Measurements from ENCODE around the gene ARHGAP30. TPM values are rescaled to one million over a fixed set of nuclear protein-coding genes. Genes with fewer than 3 reads are reported as not detected.
A peak's percentile ranks its signal among the peaks of the same experiment; 100 is the strongest.

The ARHGAP30 gene
- total and polyA plus RNA-seq, 2 donors: 40.8 to 65.7 TPM

GRCh38 chr1:161079436-161080110 lies 9.9 kb upstream of the ARHGAP30 start:
- no peak overlapping the region for H3K4me3 ChIP-seq (ENCODE audit: low read length in 2 of 2)
- no peak for DNase-seq (ENCODE audit: low read depth in 6 of 9, low spot score in 9 of 9)
- 84% methylated on average over 41 of the region's 41 CpGs for WGBS
- peaks cover 0 to 6% of the 10 kb centered on the region in 2 donors for H3K27me3 ChIP-seq (ENCODE audit: control insufficient read depth in 2 of 2, insufficient read depth in 1 of 2, low read length in 1 of 2)
- no peaks in the 10 kb centered on the region for H3K36me3 ChIP-seq (ENCODE audit: control insufficient read depth in 2 of 2, insufficient read depth in 2 of 2, low read length in 1 of 2)
- no peaks in the 10 kb centered on the region for H3K9me3 ChIP-seq (ENCODE audit: control insufficient read depth in 2 of 2, insufficient read depth in 1 of 2, low read length in 1 of 2)
- H3K27ac ChIP-seq (ENCODE audit: low read depth in 1 of 2, low read length in 1 of 2): no peak overlapping the region
- H3K4me1 ChIP-seq (ENCODE audit: control insufficient read depth in 2 of 2, insufficient read depth in 2 of 2, low read length in 2 of 2): no peaks in the 10 kb centered on the region

GRCh38 chr1:161077426-161077825 lies 7.7 kb upstream of the ARHGAP30 start:
- no peak overlapping the region for H3K4me3 ChIP-seq (ENCODE audit: low read length in 2 of 2)
- H3K27me3 ChIP-seq (ENCODE audit: control insufficient read depth in 2 of 2, insufficient read depth in 1 of 2, low read length in 1 of 2): peaks cover 0 to 6% of the 10 kb centered on the region in 2 donors
- peaks cover 0 to 3% of the 10 kb centered on the region in 2 donors for H3K9me3 ChIP-seq (ENCODE audit: control insufficient read depth in 2 of 2, insufficient read depth in 1 of 2, low read length in 1 of 2)
- WGBS: 94% methylated on average over 9 of the region's 9 CpGs
- H3K4me1 ChIP-seq (ENCODE audit: control insufficient read depth in 2 of 2, insufficient read depth in 2 of 2, low read length in 2 of 2): no peaks in the 10 kb centered on the region
- no peak overlapping the region for H3K27ac ChIP-seq (ENCODE audit: low read depth in 1 of 2, low read length in 1 of 2)
- no peak for DNase-seq (ENCODE audit: low read depth in 6 of 9, low spot score in 9 of 9)
- no peaks in the 10 kb centered on the region for H3K36me3 ChIP-seq (ENCODE audit: control insufficient read depth in 2 of 2, insufficient read depth in 2 of 2, low read length in 1 of 2)

- DNase-seq (ENCODE audit: low read depth in 6 of 9, low spot score in 9 of 9): no peak
- Histone ChIP-seq H3K27me3 (ENCODE audit: control insufficient read depth in 2 of 2, insufficient read depth in 1 of 2, low read length in 1 of 2) (peaks cover 0 to 6% of the 10 kb centered on the region in 2 donors), H3K36me3 (ENCODE audit: control insufficient read depth in 2 of 2, insufficient read depth in 2 of 2, low read length in 1 of 2) (no peaks in the 10 kb centered on the region), H3K27ac (ENCODE audit: low read depth in 1 of 2, low read length in 1 of 2) (no peak overlapping the region), H3K9me3 (ENCODE audit: control insufficient read depth in 2 of 2, insufficient read depth in 1 of 2, low read length in 1 of 2) (peaks cover 0 to 3% of the 10 kb centered on the region in 2 donors), H3K4me3 (ENCODE audit: low read length in 2 of 2) (no peak overlapping the region), H3K4me1 (ENCODE audit: control insufficient read depth in 2 of 2, insufficient read depth in 2 of 2, low read length in 2 of 2) (peaks cover 3 to 4% of the 10 kb centered on the region in 2 donors)
These were observed 6.7 kb upstream of the ARHGAP30 start for GRCh38 chr1:161076410-161076809.

- H3K36me3 ChIP-seq (ENCODE audit: control insufficient read depth in 2 of 2, insufficient read depth in 2 of 2, low read length in 1 of 2): no peaks in the 10 kb centered on the region
- peaks cover 0 to 6% of the 10 kb centered on the region in 2 donors for H3K27me3 ChIP-seq (ENCODE audit: control insufficient read depth in 2 of 2, insufficient read depth in 1 of 2, low read length in 1 of 2)
- DNase-seq (ENCODE audit: low read depth in 6 of 9, low spot score in 9 of 9): no peak
- H3K9me3 ChIP-seq (ENCODE audit: control insufficient read depth in 2 of 2, insufficient read depth in 1 of 2, low read length in 1 of 2): peaks cover 0 to 3% of the 10 kb centered on the region in 2 donors
- H3K27ac ChIP-seq (ENCODE audit: low read depth in 1 of 2, low read length in 1 of 2): no peak overlapping the region
- no peak overlapping the region for H3K4me3 ChIP-seq (ENCODE audit: low read length in 2 of 2)
- H3K4me1 ChIP-seq (ENCODE audit: control insufficient read depth in 2 of 2, insufficient read depth in 2 of 2, low read length in 2 of 2): peaks cover 10 to 20% of the 10 kb centered on the region in 2 donors
- 93% methylated on average over 12 of the region's 12 CpGs for WGBS
These were observed 5.1 kb upstream of the ARHGAP30 start for GRCh38 chr1:161074676-161075368.

- no peak overlapping the region for H3K4me3 ChIP-seq (ENCODE audit: low read length in 2 of 2)
- no peaks in the 10 kb centered on the region for H3K36me3 ChIP-seq (ENCODE audit: control insufficient read depth in 2 of 2, insufficient read depth in 2 of 2, low read length in 1 of 2)
- H3K27me3 ChIP-seq (ENCODE audit: control insufficient read depth in 2 of 2, insufficient read depth in 1 of 2, low read length in 1 of 2): no peaks in the 10 kb centered on the region
- peaks cover 0 to 3% of the 10 kb centered on the region in 2 donors for H3K9me3 ChIP-seq (ENCODE audit: control insufficient read depth in 2 of 2, insufficient read depth in 1 of 2, low read length in 1 of 2)
- peaks cover 10 to 27% of the 10 kb centered on the region in 2 donors for H3K4me1 ChIP-seq (ENCODE audit: control insufficient read depth in 2 of 2, insufficient read depth in 2 of 2, low read length in 2 of 2)
- H3K27ac ChIP-seq (ENCODE audit: low read depth in 1 of 2, low read length in 1 of 2): no peak overlapping the region
- 83% methylated on average over 7 of the region's 7 CpGs for WGBS
- DNase-seq (ENCODE audit: low read depth in 6 of 9, low spot score in 9 of 9): no peak
These were observed 3.9 kb upstream of the ARHGAP30 start for GRCh38 chr1:161073474-161074121.

- H3K9me3 ChIP-seq (ENCODE audit: control insufficient read depth in 2 of 2, insufficient read depth in 1 of 2, low read length in 1 of 2): peaks cover 0 to 3% of the 10 kb centered on the region in 2 donors
- H3K27me3 ChIP-seq (ENCODE audit: control insufficient read depth in 2 of 2, insufficient read depth in 1 of 2, low read length in 1 of 2): no peaks in the 10 kb centered on the region
- 98% methylated on average over 19 of the region's 19 CpGs for WGBS
- no peak for DNase-seq (ENCODE audit: low read depth in 6 of 9, low spot score in 9 of 9)
- H3K27ac ChIP-seq (ENCODE audit: low read depth in 1 of 2, low read length in 1 of 2): no peak overlapping the region
- no peak overlapping the region for H3K4me3 ChIP-seq (ENCODE audit: low read length in 2 of 2)
- H3K36me3 ChIP-seq (ENCODE audit: control insufficient read depth in 2 of 2, insufficient read depth in 2 of 2, low read length in 1 of 2): peaks cover 0 to under 1% of the 10 kb centered on the region in 2 donors
- H3K4me1 ChIP-seq (ENCODE audit: control insufficient read depth in 2 of 2, insufficient read depth in 2 of 2, low read length in 2 of 2): peaks cover 14 to 34% of the 10 kb centered on the region in 2 donors
These were observed 3.2 kb upstream of the ARHGAP30 start for GRCh38 chr1:161072751-161073449.

GRCh38 chr1:161071886-161072371 lies 2.2 kb upstream of the ARHGAP30 start:
- H3K4me1 ChIP-seq (ENCODE audit: control insufficient read depth in 2 of 2, insufficient read depth in 2 of 2, low read length in 2 of 2): peaks cover 20 to 43% of the 10 kb centered on the region in 2 donors
- peaks cover 0 to 3% of the 10 kb centered on the region in 2 donors for H3K9me3 ChIP-seq (ENCODE audit: control insufficient read depth in 2 of 2, insufficient read depth in 1 of 2, low read length in 1 of 2)
- H3K27me3 ChIP-seq (ENCODE audit: control insufficient read depth in 2 of 2, insufficient read depth in 1 of 2, low read length in 1 of 2): no peaks in the 10 kb centered on the region
- H3K36me3 ChIP-seq (ENCODE audit: control insufficient read depth in 2 of 2, insufficient read depth in 2 of 2, low read length in 1 of 2): peaks cover 1 to 3% of the 10 kb centered on the region in 2 donors
- WGBS: 79% methylated on average over 9 of the region's 9 CpGs
- no peak overlapping the region for H3K4me3 ChIP-seq (ENCODE audit: low read length in 2 of 2)
- DNase-seq (ENCODE audit: low read depth in 6 of 9, low spot score in 9 of 9): peak in 1 of 9 donors; percentile 52
- no peak overlapping the region for H3K27ac ChIP-seq (ENCODE audit: low read depth in 1 of 2, low read length in 1 of 2)

- Histone ChIP-seq H3K4me3 (ENCODE audit: low read length in 2 of 2) (no peak overlapping the region), H3K27me3 (ENCODE audit: control insufficient read depth in 2 of 2, insufficient read depth in 1 of 2, low read length in 1 of 2) (no peaks in the 10 kb centered on the region), H3K4me1 (ENCODE audit: control insufficient read depth in 2 of 2, insufficient read depth in 2 of 2, low read length in 2 of 2) (peaks cover 25 to 54% of the 10 kb centered on the region in 2 donors), H3K36me3 (ENCODE audit: control insufficient read depth in 2 of 2, insufficient read depth in 2 of 2, low read length in 1 of 2) (peaks cover 3 to 12% of the 10 kb centered on the region in 2 donors), H3K27ac (ENCODE audit: low read depth in 1 of 2, low read length in 1 of 2) (peak overlapping the region; percentile 94), H3K9me3 (ENCODE audit: control insufficient read depth in 2 of 2, insufficient read depth in 1 of 2, low read length in 1 of 2) (peaks cover 0 to 3% of the 10 kb centered on the region in 2 donors)
- peak in 1 of 9 donors; percentile 15 for DNase-seq (ENCODE audit: low read depth in 6 of 9, low spot score in 9 of 9)
- WGBS: 96% methylated on average over 4 of the region's 4 CpGs
These were observed 1.1 kb upstream of the ARHGAP30 start for GRCh38 chr1:161070761-161071160.

Data from thymus (tissue), 11 donors.